Stimulated activated naive CD4-positive, alpha-beta T cell treated with Interleukin-2 at 50 U/mL for 16 hours (primary cell): ENCODE data around the gene YAP1.
A peak's percentile ranks its signal among the peaks of the same experiment; 100 is the strongest.

ENCODE experiments used
- DNase-seq: peaks from one replicate; lab custom pipeline; 2025; lab: John Stamatoyannopoulos, UW

Gene YAP1

DNA sequence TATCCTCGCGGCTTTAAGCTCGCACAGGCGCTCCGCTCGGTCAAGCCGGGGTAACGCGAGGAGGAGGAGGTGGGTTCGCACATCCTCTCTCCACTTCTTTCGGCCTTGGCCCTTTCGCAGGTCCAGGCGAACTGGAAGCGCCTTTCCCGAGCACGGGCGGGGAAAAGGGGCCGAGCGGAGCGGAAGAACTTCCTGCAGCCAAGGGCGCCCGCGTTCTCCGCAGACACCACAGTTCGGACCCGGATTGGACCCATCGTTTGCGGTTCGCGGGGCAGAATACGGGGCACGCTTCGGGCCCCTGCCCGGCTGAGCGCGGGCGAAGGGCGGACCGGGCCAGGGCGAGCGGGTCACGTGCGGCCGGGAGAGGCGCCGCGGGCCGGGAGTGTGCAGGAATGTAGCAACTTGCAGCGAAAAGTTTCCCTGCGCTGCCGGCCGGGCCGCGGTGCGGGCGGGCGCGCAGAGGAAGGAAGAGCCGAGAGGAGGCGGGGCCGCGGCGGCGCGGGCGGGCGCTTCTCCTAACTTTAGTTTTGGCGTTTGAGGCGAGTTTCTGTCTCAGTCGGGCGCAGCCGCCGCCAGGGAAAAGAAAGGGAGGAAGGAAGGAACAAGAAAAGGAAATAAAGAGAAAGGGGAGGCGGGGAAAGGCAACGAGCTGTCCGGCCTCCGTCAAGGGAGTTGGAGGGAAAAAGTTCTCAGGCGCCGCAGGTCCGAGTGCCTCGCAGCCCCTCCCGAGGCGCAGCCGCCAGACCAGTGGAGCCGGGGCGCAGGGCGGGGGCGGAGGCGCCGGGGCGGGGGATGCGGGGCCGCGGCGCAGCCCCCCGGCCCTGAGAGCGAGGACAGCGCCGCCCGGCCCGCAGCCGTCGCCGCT, at the start of gene YAP1:
YAP1 (plus strand) TSS at position 552 of the 865 bp plus-strand sequence. CDS start 402 bp downstream, outside the sequence.
- peak; percentile 49 for DNase-seq

DNA sequence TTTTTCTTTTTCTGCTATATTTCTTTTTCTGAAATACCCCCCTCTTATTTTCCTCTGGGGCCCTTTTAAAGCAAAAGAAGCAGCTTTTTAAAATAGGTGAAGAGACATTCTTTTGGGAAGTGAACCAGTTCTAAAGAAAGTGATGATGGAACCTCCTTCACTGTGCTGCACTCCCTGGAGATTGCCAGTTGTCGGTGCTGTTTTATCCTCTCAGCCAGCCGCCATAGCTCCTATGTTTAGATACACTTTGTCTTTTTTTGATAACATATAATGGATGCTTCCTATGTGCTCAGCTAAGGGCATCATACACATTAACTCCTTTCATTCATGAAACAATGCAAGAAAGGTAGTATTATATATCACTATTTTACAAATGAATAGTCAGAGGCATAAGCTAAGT, 49.0 kb upstream of the YAP1 start:
- DNase-seq = no peak

DNA sequence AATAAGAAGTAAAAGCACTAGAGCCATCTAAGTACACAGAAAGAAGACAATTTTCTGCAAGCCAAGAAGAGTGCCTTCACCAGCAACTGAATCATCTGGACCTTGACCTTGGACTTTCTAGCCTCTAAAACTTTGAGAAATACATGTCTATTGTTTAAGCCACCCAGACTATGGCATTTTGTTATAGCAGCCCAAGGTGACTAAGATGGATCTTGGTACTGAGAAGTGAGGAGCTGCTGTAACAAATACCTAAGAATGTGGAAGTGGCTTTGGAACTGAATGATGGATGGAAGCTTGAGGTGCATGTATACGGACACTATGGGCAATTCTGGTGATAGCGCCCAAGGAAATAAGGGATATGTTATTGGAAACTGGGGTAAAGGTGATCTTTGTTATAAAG, 48.1 kb upstream of the YAP1 start:
- DNase-seq = no peak

DNA sequence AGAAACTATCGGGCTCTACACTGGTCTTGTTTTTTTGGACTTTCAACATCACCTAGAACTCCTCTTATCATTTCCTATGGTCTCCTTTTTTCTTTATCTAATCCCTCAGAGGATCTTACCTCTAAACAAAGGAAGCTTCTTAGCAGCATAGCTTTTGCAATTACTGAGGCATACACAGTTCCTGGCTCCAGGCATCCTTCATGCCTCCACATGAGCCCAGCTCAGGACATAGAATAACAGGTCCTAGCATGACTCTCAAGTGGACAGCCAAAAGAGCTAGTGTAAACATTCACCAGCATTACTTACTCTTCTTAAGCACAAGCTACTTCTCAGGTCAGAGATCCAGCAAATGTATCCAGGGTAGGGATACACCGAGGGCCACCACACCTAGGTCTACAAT, 45.9 kb upstream of the YAP1 start:
- no peak for DNase-seq

DNA sequence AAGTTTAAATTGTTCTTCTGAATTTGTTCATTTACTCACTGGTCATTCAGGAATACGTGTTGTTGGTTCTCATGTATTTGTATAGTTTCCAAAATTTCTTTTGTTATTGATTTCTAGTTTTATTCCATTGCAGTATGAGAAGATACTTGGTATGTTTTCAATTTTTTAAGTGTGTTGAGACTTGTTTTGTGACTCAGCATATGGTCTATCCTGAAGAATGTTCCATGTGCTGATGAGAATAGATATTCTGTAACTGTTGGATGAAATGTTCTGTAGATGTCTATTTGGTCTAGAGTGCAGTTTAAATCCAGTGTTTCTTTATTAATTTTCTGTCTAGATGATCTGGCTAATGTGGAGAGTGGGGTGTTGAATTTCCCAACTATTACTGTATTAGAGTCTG, 39.5 kb upstream of the YAP1 start:
- DNase-seq = no peak

DNA sequence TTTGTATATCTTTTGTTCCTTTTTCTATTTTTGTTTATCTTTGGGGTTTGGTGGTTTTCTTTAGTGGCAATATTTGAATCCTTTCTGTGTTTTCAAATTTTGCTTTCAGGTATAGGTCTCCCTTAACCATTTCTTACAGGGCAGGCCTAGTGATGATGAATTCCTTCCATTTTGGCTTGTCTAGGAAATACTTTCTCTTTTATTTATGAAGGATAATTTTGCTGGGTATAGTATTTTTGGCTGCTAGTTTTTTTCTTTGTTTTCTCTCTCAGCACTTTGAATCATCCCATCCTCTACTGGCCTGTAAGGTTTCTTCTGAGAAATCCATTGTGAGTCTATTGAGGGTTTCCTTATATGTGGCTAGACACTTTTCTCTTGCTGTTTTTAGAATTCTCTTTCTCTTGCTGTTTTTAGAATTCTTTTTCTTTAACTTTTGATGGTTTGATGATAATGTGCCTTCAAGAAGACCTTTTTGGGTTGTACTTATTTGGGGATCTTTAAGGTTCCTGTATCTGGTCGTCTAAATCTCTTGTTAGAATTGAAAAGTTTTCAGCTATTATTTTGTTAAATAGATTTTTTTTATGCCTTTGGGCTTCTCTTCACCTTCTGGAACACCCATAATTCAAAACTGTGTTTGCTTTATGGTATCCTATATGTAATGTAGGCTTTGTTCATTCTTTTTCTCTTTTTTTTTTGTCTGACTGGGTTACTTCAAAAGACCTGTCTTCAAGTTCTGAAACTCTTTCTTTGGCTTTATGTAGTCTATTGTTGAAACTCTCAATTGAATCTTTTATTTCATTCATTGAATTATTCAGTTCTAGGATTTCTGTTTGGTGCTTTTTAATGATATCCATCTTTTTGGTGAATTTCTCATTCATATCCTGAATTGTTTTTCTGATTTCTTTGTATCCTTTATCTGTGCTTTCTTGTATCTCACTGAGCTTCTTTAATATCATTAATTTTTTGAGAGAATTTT, 38.5 kb upstream of the YAP1 start:
- DNase-seq = no peak

DNA sequence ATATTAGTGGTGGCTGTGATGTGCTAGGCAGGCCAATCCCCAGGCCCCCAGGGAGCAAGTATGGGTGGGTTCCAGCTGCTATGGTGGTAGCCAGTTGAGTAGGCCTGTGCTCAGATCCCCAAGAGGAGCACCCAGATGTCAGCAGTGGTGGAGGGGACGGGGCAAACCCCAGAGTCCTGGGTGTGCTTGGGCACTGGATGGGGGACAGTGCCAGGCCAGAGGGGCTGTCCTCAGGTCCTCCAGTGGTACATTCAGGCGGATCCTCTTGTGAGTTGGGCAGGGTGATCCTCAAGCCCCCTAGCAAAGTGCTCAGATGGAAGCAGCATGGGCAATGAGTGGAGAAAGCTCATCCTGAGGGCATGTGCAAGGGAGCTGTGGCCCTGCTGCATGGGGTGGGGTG, 37.0 kb upstream of the YAP1 start:
- DNase-seq = no peak

DNA sequence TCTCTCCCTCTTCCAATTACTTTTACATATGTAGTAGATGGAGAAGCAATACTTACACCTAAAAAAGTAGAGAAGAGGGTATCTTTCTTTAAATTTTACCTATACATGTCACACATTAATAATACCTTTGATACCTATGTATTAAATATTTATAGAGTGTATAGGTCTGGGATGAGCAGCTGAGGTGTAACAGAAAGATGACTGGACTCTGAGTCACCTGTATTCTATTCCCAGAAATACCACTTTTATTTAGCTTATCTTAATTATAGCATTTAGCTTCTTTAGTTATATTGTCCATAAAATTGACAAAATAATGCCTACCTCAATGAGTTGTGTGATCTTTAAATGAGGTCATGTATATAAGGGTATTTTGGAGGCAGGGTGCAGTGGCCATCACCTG, 30.6 kb upstream of the YAP1 start:
- no peak for DNase-seq

DNA sequence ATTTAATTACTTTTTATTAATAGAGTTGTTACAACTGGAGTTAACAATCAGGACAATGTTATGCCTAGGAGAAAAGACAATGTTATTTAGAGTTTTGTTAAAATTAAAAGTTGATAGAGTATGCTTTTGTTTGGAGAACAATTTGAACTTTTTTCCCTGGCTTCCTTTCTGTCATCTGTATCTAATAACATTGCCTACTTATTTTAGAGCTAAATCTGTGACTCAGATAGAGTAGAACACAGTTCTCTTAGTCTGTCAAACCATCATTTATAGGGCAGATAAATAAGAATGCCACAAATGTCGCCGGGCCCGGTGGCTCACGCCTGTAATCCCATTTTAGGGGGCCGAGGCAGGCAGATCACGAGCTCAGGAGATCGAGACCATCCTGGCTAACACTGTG, 28.9 kb upstream of the YAP1 start:
- DNase-seq = no peak

DNA sequence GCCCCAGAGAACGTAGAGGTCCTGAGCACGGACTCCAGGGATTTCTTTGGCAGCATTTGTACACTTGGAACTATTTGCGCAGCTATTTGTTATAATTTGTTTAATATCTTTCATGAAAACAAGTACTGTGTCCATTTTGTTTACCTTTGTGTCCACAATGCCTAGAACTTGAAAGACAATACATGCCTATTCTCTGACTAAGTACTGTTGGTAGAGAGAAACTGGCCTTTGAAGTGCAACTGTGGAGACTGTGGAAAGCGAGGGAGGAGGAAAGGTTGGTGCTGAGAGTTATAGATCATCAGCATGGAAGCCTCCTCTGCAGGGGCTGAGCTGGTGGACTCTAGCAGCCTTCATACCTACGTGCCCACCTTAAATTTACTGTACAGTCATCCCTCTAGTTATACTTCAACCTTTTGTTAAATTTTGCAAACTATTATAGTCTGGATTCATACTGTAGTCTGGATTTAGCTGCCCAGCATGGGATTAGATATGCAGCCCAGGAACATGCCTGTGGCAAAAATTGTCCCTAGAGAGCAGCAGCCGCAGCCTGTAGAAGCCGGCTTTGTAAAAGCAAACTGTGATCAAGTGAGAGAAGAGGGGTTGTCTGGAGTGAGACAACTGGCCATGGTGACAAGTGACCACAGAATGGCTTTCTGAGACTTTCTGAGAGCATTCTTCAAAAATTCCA, 24.2 kb upstream of the YAP1 start:
- no peak for DNase-seq

DNA sequence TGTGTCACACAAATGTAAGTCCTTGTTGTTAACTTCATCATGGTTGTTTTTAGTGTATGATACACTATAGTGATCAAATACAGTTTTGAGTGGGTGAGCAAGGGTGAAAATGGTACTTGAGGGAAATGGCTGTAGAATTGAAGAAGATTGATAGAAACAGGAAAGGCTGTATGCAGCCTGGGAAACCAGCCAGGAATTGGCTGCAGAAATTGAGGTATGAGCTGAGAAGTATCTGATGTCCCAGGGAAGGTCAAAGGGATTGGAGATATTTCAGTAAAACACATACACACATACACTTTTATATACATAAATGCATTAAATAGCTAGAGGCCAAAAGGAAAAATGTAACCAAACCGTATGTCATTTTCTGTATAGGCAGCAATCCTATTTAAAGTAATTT, 13.1 kb upstream of the YAP1 start:
- no peak for DNase-seq

DNA sequence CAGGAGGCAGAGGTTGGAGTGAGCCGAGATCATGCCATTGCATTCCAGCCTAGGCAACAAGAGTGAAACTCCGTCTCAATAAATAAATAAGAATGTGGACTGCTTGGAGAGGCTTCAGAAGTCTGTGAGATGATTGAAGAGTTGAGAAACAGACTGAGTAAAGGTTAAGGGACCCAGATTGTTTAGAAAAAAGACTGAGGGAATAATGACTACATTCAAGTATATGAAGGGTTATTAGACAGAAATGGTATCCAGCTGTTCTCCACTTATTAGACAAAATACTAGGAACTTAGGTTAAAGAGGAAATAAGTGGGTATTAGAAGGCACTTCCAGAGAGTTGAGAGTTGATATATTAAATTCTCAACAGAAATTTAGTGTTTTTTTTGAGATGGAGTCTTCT, 10.5 kb upstream of the YAP1 start:
- DNase-seq = no peak

DNA sequence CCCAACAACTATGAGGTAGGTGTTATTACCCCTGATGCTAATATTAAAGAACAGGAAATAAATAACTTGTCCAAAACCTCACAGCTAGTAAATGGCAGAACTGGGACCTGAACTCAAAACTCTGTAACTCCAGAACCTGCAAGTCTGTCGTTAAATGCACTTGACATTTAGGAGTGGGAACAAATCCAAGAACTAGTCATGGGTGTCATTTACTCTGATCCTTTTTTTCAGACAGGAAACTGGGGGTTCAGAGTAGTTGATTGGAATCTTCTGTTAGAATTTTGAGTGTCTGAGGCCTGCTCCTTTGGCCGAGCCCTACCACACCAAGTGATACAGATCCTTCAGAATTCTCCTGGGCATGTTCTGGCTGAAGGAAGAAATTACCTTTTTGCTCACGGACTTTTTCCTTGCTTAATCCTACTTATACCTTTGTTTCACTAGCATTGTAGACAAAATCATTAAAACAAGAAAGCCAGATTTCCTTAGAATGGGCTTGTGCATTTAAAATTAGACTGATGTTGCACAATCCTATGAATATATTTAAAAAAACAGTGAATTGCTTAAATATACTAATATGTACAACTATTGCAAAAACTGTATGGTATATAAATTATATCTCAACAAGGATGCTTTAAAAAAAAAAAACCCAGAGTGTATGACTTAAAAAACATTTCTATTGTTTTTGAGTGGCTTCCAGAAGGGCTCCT, 1.4 kb upstream of the YAP1 start:
- no peak for DNase-seq

DNA sequence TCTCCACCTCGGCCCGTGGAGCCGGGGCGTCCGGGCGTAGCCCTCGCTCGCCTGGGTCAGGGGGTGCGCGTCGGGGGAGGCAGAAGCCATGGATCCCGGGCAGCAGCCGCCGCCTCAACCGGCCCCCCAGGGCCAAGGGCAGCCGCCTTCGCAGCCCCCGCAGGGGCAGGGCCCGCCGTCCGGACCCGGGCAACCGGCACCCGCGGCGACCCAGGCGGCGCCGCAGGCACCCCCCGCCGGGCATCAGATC, 439 bp downstream of the YAP1 start:
- no peak for DNase-seq

DNA sequence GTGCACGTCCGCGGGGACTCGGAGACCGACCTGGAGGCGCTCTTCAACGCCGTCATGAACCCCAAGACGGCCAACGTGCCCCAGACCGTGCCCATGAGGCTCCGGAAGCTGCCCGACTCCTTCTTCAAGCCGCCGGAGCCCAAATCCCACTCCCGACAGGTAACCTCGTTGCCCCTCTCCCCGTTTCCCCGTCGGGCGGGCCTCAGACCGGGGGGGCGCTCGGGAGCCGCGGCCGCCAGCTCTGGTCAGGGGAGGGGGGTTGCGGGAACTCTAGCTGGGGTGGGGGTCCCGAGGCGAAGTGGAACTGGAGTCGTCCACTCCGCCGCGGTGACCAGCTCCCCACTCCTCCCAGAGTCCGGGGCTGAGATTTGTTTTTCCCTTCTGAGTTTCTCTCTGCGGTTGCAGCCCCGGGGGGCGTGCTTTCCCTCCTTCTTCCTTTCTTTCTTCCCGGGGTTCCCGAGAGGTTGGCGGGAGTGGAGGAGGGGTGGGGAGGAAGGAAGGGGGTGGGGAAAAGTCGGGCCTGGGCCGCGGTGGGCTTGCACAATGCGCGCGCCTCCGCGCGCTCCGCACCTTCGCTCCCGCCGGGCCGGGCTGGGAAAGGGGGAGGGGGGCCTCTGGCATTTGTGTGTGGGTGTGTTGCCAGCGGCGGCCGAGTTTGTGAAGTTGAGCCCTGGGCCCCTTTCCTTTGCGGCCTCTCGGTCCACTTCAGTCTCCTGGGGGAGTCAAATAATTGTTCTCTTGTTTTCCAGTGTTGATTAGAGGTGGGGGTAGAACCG, 952 bp downstream of the YAP1 start:
- no peak for DNase-seq

DNA sequence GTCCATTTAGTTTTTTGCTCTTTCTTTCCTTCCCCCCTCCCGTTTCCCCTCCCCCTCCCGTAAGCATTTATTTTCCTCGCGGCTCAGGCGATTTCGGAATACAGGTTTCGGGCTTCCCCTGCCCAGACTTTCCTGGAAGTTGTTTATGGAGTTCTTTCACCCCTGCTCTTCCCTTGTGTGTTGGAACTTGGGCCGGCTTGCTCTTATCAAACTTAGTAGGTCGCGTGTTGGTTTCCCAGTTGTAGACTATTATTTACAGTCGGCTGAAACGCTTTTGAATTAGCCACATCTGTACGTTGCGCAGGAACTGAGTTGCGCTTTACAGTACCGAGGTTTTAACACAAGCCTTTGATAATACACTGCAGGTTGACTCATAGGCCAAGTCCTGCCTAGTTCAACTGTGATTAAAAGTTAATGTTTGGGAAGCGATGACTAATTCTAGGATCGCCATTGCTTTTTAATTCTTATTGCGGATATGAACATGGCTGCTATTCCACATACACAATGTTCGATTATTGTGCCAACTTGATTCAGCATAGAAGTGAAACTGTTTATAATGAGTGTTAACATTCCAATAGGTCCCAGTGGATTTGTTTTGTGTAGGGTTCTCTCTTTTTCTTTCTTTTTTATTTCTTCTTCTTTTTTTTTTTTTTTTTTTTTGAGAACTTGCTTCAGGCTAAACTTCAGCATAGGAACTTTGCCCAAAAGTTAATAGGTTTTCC, 1.7 kb downstream of the YAP1 start:
- no peak for DNase-seq

DNA sequence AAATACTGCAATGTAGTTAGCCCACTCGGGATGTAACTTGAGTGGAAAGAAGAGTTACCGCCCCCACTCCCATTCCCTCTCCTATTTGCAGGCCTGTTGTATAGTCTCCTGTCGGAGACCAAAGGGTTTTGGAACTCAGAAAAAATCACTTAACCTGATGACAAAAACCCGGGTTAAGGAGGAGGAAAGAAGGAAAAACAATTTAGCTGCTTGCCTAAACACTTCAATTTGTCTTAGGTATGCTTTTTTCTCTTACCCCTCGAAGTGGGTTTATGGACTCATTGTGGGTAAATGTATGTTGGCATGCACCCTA, 2.2 kb downstream of the YAP1 start:
- no peak for DNase-seq

DNA sequence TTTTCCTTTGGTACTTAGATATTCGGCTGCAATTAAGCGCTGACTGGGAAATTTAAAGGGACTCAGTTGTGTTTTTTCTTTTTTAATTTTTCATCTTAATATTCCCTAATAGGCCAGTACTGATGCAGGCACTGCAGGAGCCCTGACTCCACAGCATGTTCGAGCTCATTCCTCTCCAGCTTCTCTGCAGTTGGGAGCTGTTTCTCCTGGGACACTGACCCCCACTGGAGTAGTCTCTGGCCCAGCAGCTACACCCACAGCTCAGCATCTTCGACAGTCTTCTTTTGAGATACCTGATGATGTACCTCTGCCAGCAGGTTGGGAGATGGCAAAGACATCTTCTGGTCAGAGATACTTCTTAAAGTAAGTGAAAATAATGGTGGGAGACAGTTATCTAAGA, 3.8 kb downstream of the YAP1 start:
- DNase-seq = no peak

DNA sequence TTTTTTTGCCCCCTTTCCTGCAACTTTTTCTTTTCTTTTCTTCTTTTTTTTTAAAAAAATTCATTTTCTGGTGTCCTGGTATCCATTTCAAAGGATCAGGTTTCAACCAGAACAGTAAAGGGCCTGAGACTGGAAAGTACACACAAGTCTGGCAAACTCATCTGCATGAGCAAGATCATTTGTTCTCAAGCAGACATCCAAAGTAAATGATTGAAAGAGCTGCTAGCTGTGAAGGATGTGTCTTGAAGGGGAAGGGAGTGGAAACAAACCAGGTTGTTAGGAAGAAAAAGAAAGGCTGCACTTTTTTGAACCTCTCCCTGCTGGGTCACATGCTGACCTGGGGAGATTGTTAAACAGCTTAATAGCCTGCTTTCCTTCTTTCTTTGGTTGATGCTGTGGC, 5.3 kb downstream of the YAP1 start:
- DNase-seq = no peak

DNA sequence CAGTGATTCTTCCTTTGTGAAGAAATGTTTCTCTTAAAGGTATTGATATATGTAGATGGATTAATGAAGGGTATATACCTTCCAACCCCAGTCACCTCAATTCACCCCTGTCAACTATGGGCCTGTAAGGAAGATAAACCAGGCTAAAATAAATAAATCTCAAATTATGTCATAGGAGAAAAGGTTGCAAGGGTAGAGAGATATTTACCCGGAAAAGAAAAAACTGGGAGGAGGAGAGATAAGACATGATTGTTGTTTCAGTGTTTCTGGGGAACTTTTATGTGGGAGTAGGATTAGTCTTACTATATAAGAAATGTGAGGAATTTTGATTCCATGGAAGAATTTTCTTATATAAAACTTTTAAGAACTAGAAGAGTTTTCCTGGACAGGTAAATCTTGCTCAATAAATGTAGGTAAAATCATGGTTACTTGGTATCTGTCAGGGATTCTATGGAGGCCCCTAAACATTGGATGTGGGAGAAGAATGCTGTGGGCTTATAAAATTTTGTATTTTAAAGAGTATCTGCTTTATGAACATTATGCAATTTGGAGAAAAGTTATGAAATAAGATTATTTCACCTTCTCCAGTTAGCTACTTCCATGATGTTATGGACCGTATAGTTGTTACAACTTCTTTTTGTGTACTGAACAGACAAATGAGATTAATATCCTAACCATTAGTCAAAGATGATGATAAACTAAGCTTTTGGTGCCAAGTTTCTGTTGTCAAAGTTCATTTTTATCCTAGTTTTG, 6.4 kb downstream of the YAP1 start:
- DNase-seq = no peak
